ENCODE results near the gene PRKN.

PRKN gene

GRCh38 chr6:161745128-161745527 lies 982.4 kb downstream of the PRKN start:
- no peak for TF ChIP-seq CTCF (IDR thresholded peaks at IDR 0.05)

- no peak for TF ChIP-seq CTCF (IDR thresholded peaks at IDR 0.05)
Observed at GRCh38 chr6:161744211-161745067, 983.1 kb downstream of the PRKN start.

GRCh38 chr6:161743509-161744178 lies 983.9 kb downstream of the PRKN start:
- no peak for TF ChIP-seq CTCF (IDR thresholded peaks at IDR 0.05)

- no peak for TF ChIP-seq CTCF (IDR thresholded peaks at IDR 0.05)
Observed at GRCh38 chr6:161740486-161740885, 987.1 kb downstream of the PRKN start.

GRCh38 chr6:161736781-161737292 lies 990.7 kb downstream of the PRKN start:
- no peak for TF ChIP-seq CTCF (IDR thresholded peaks at IDR 0.05)

- TF ChIP-seq CTCF (IDR thresholded peaks at IDR 0.05), result no peak
Observed at GRCh38 chr6:161736326-161736725, 991.2 kb downstream of the PRKN start.

GRCh38 chr6:161732594-161732993 lies 995.0 kb downstream of the PRKN start:
- TF ChIP-seq CTCF (IDR thresholded peaks at IDR 0.05), result no peak

Data from LNCAP (cell line).